ENCODE measurements around the gene SLC16A3. TPM values are rescaled to one million over a fixed set of nuclear protein-coding genes. Genes with fewer than 3 reads are reported as not detected.

Gene SLC16A3
- total RNA-seq, 1 experiment from 2014 or later = 104 TPM

- no peak for DNase-seq (ENCODE audit: low read depth)
Measured at GRCh38 chr17:82223517-82223916, 5.3 kb upstream of the SLC16A3 start.

- no peak for DNase-seq (ENCODE audit: low read depth)
Measured at GRCh38 chr17:82224666-82225065, 4.2 kb upstream of the SLC16A3 start.

GRCh38 chr17:82225368-82226029 is 3.3 kb upstream of the SLC16A3 start:
- no peak for DNase-seq (ENCODE audit: low read depth)

GRCh38 chr17:82226146-82226808 is 2.6 kb upstream of the SLC16A3 start:
- DNase-seq (ENCODE audit: low read depth) = no peak

GRCh38 chr17:82226809-82227628 is 1.8 kb upstream of the SLC16A3 start:
- DNase-seq (ENCODE audit: low read depth) = no peak

GRCh38 chr17:82227629-82228277 is 1.1 kb upstream of the SLC16A3 start:
- no peak for DNase-seq (ENCODE audit: low read depth)

GRCh38 chr17:82228278-82228841 is 482 bp upstream of the SLC16A3 start:
- no peak for DNase-seq (ENCODE audit: low read depth)

GRCh38 chr17:82229698-82230608 is 1.1 kb downstream of the SLC16A3 start:
- DNase-seq (ENCODE audit: low read depth) = no peak

GRCh38 chr17:82230609-82231311 is 1.9 kb downstream of the SLC16A3 start:
- peak; percentile 83 for DNase-seq (ENCODE audit: low read depth)

- DNase-seq (ENCODE audit: low read depth) = no peak
Measured at GRCh38 chr17:82231312-82231561, 2.4 kb downstream of the SLC16A3 start.

GRCh38 chr17:82231562-82232321 is 2.9 kb downstream of the SLC16A3 start:
- DNase-seq (ENCODE audit: low read depth) = peak; percentile 62

GRCh38 chr17:82232322-82232820 is 3.5 kb downstream of the SLC16A3 start:
- DNase-seq (ENCODE audit: low read depth) = no peak

- no peak for DNase-seq (ENCODE audit: low read depth)
Measured at GRCh38 chr17:82232876-82233785, 4.3 kb downstream of the SLC16A3 start.

- no peak for DNase-seq (ENCODE audit: low read depth)
Measured at GRCh38 chr17:82234211-82235055, 5.6 kb downstream of the SLC16A3 start.

GRCh38 chr17:82235056-82235774 is 6.4 kb downstream of the SLC16A3 start:
- no peak for DNase-seq (ENCODE audit: low read depth)

GRCh38 chr17:82235775-82236141 is 6.9 kb downstream of the SLC16A3 start:
- no peak for DNase-seq (ENCODE audit: low read depth)
